ENCODE data around the gene MS4A3.
"Not testable (repeated sequence)": the region's sequence is repeated elsewhere in the genome, so short reads cannot be mapped to it uniquely, and the experiment has no call there.

The MS4A3 gene

DNA sequence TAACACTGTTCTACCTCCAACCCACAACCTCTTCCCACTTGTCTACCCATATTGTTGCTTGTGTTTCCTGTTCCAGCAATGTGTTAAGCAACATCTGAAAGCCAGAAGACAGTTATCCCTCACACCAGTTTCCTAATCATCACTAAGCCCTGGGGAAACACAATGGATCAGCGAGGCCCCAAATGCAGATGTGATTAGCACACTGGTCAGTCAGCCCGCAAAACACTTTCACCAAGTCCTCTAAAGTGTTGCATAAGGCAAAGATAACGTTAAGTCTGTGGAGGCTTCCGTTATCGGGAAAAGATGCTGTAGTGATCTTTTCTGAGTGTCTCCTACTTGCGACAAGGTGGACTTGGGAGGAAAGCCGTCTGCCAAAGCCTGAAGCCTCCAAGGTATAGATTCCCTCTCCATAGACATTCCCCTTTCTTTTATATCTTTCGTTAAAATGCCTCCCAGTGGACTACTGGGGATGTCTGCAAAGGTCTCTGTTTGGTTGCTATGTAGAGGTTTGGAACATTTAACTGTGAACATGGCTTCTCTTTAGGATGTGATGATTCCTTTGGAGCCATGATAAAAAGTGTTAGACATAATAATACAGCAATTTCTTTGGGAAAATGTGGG is at the start of gene MS4A3:
MS4A3 (plus strand) TSS at position 317 of the 621 bp plus-strand sequence. CDS start 4,496 bp downstream, outside the sequence.
- TF ChIP-seq EZH2 (IDR thresholded peaks at IDR 0.05; ENCODE audit: borderline replicate concordance, low read length) = no peak
- TF ChIP-seq CTCF (IDR thresholded peaks at IDR 0.05; ENCODE audit: low read length) = no peak
- Histone ChIP-seq H3K79me2 (ENCODE audit: insufficient read depth, low read length) (no peaks in the 10 kb centered on the region), H3K27ac (ENCODE audit: low read depth, low read length, poor library complexity, severe bottlenecking) (no peak within 1 kb of the TSS), H3F3A (ENCODE audit: insufficient read depth, low read length) (no peaks in the 10 kb centered on the region), H2AFZ (ENCODE audit: low read length) (no peak within 1 kb of the TSS), H3K4me1 (ENCODE audit: insufficient read depth, low read length, severe bottlenecking) (no peaks in the 10 kb centered on the region), H3K9me2 (ENCODE audit: low read depth, low read length) (no peaks in the 10 kb centered on the region), H3K36me3 (ENCODE audit: insufficient read depth, low read length) (no peaks in the 10 kb centered on the region), H3K4me2 (ENCODE audit: low read length) (no peak within 1 kb of the TSS), H3K9me3 (ENCODE audit: low read length) (no peaks in the 10 kb centered on the region), H3K4me3 (ENCODE audit: low read depth, low read length, poor library complexity, severe bottlenecking) (no peak within 1 kb of the TSS), H4K20me1 (ENCODE audit: insufficient read depth, low read length) (no peaks in the 10 kb centered on the region), H3K9ac (ENCODE audit: low read length) (no peak within 1 kb of the TSS), H3K27me3 (ENCODE audit: insufficient read depth, low read length) (no peaks in the 10 kb centered on the region)

DNA sequence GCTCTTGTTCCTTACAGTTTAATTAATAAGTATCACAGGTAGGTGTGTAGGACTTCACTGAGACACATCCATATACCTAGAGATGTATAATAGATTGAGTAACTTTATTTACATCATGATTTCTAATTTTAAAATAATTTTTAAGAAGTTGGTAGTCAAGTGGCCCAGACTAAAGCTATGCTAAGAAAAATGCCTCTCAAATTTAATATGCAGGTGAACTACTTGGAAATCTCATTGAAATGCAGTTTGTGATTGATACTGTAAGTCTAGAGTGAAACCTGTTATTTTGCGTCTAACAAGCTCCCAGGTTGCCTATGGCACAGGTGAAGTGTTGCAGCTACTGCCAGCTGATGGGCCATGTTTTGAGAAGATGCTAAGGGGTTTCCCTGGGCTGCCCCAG is 39.6 kb upstream of the MS4A3 start, which contains the start of gene OOSP4B:
OOSP4B (plus strand) TSS at position 301 of the 400 bp plus-strand sequence.
- no peak within 1 kb of the TSS for H2AFZ ChIP-seq (ENCODE audit: low read length)
- H3K27me3 ChIP-seq (ENCODE audit: insufficient read depth, low read length) = no peaks in the 10 kb centered on the region
- no peaks in the 10 kb centered on the region for H3F3A ChIP-seq (ENCODE audit: insufficient read depth, low read length)
- H3K9me2 ChIP-seq (ENCODE audit: low read depth, low read length) = no peaks in the 10 kb centered on the region
- H3K36me3 ChIP-seq (ENCODE audit: insufficient read depth, low read length) = no peaks in the 10 kb centered on the region
- H3K27ac ChIP-seq (ENCODE audit: low read depth, low read length, poor library complexity, severe bottlenecking) = no peak within 1 kb of the TSS
- TF ChIP-seq EZH2 (IDR thresholded peaks at IDR 0.05; ENCODE audit: borderline replicate concordance, low read length) = no peak
- TF ChIP-seq CTCF (IDR thresholded peaks at IDR 0.05; ENCODE audit: low read length) = no peak
- H3K79me2 ChIP-seq (ENCODE audit: insufficient read depth, low read length) = no peaks in the 10 kb centered on the region
- H3K4me3 ChIP-seq (ENCODE audit: low read depth, low read length, poor library complexity, severe bottlenecking) = no peak within 1 kb of the TSS
- no peaks in the 10 kb centered on the region for H3K4me1 ChIP-seq (ENCODE audit: insufficient read depth, low read length, severe bottlenecking)
- H3K9me3 ChIP-seq (ENCODE audit: low read length) = no peaks in the 10 kb centered on the region
- H4K20me1 ChIP-seq (ENCODE audit: insufficient read depth, low read length) = no peaks in the 10 kb centered on the region
- no peak within 1 kb of the TSS for H3K4me2 ChIP-seq (ENCODE audit: low read length)
- no peak within 1 kb of the TSS for H3K9ac ChIP-seq (ENCODE audit: low read length)

GRCh38 chr11:60018058-60018457 is 38.4 kb upstream of the MS4A3 start:
- no peak overlapping the region for H3K4me2 ChIP-seq (ENCODE audit: low read length)
- no peak overlapping the region for H3K4me3 ChIP-seq (ENCODE audit: low read depth, low read length, poor library complexity, severe bottlenecking)
- H3K79me2 ChIP-seq (ENCODE audit: insufficient read depth, low read length) = no peaks in the 10 kb centered on the region
- H3F3A ChIP-seq (ENCODE audit: insufficient read depth, low read length) = no peaks in the 10 kb centered on the region
- no peaks in the 10 kb centered on the region for H3K9me3 ChIP-seq (ENCODE audit: low read length)
- H3K9me2 ChIP-seq (ENCODE audit: low read depth, low read length) = no peaks in the 10 kb centered on the region
- no peaks in the 10 kb centered on the region for H4K20me1 ChIP-seq (ENCODE audit: insufficient read depth, low read length)
- no peaks in the 10 kb centered on the region for H3K27me3 ChIP-seq (ENCODE audit: insufficient read depth, low read length)
- no peak overlapping the region for H3K27ac ChIP-seq (ENCODE audit: low read depth, low read length, poor library complexity, severe bottlenecking)
- H3K36me3 ChIP-seq (ENCODE audit: insufficient read depth, low read length) = no peaks in the 10 kb centered on the region
- TF ChIP-seq CTCF (IDR thresholded peaks at IDR 0.05; ENCODE audit: low read length) = no peak
- no peak for TF ChIP-seq EZH2 (IDR thresholded peaks at IDR 0.05; ENCODE audit: borderline replicate concordance, low read length)
- H2AFZ ChIP-seq (ENCODE audit: low read length) = no peak overlapping the region
- no peak overlapping the region for H3K9ac ChIP-seq (ENCODE audit: low read length)
- no peaks in the 10 kb centered on the region for H3K4me1 ChIP-seq (ENCODE audit: insufficient read depth, low read length, severe bottlenecking)

- H3F3A ChIP-seq (ENCODE audit: insufficient read depth, low read length); H3K9me3 ChIP-seq (ENCODE audit: low read length); H3K27ac ChIP-seq (ENCODE audit: low read depth, low read length, poor library complexity, severe bottlenecking); H3K36me3 ChIP-seq (ENCODE audit: insufficient read depth, low read length); H3K79me2 ChIP-seq (ENCODE audit: insufficient read depth, low read length); H3K4me3 ChIP-seq (ENCODE audit: low read depth, low read length, poor library complexity, severe bottlenecking); H3K4me1 ChIP-seq (ENCODE audit: insufficient read depth, low read length, severe bottlenecking); H3K9ac ChIP-seq (ENCODE audit: low read length); H3K27me3 ChIP-seq (ENCODE audit: insufficient read depth, low read length); H3K9me2 ChIP-seq (ENCODE audit: low read depth, low read length); H4K20me1 ChIP-seq (ENCODE audit: insufficient read depth, low read length); H3K4me2 ChIP-seq (ENCODE audit: low read length); H2AFZ ChIP-seq (ENCODE audit: low read length): not testable (repeated sequence)
Observed at GRCh38 chr11:60020376-60020775, 36.1 kb upstream of the MS4A3 start.

Measured in OCI-LY1 (cell line).